ENCODE results near the gene VWA2.

- no peak for TF ChIP-seq ZBTB7A (IDR thresholded peaks at IDR 0.05; ENCODE audit: low read depth)
- TF ChIP-seq TEAD4 (IDR thresholded peaks at IDR 0.05), result no peak
- TF ChIP-seq, protein P1, sequence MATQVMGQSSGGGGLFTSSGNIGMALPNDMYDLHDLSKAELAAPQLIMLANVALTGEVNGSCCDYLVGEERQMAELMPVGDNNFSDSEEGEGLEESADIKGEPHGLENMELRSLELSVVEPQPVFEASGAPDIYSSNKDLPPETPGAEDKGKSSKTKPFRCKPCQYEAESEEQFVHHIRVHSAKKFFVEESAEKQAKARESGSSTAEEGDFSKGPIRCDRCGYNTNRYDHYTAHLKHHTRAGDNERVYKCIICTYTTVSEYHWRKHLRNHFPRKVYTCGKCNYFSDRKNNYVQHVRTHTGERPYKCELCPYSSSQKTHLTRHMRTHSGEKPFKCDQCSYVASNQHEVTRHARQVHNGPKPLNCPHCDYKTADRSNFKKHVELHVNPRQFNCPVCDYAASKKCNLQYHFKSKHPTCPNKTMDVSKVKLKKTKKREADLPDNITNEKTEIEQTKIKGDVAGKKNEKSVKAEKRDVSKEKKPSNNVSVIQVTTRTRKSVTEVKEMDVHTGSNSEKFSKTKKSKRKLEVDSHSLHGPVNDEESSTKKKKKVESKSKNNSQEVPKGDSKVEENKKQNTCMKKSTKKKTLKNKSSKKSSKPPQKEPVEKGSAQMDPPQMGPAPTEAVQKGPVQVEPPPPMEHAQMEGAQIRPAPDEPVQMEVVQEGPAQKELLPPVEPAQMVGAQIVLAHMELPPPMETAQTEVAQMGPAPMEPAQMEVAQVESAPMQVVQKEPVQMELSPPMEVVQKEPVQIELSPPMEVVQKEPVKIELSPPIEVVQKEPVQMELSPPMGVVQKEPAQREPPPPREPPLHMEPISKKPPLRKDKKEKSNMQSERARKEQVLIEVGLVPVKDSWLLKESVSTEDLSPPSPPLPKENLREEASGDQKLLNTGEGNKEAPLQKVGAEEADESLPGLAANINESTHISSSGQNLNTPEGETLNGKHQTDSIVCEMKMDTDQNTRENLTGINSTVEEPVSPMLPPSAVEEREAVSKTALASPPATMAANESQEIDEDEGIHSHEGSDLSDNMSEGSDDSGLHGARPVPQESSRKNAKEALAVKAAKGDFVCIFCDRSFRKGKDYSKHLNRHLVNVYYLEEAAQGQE (IDR thresholded peaks at IDR 0.05; ENCODE audit: low read depth), result no peak
- no peak for TF ChIP-seq EGR1 (IDR thresholded peaks at IDR 0.05)
- no peak for TF ChIP-seq CREB1 (IDR thresholded peaks at IDR 0.05; ENCODE audit: low read depth)
- no peak for TF ChIP-seq EP300 (IDR thresholded peaks at IDR 0.05; ENCODE audit: borderline replicate concordance)
- TF ChIP-seq CEBPB (IDR thresholded peaks at IDR 0.05), result no peak
- no peak for TF ChIP-seq YY1 (IDR thresholded peaks at IDR 0.05; ENCODE audit: low read depth)
These were observed 17.8 kb downstream of the VWA2 start for GRCh38 chr10:114256822-114257221.

All from Ishikawa (cell line).